HG03097 (cell line): ENCODE results near the gene CRLF1.
"Not testable (repeated sequence)": the region's sequence is repeated elsewhere in the genome, so short reads cannot be mapped to it uniquely, and the experiment has no call there.

Source experiments
- ATAC-seq: cut with Tn5 transposase; IDR thresholded peaks from one replicate; pipeline ENCODE4 v1.9.1; 2021; ENCODE audit not compliant: unreplicated experiment, low FRiP score

The CRLF1 gene

GRCh38 chr19:18610245-18610555 is 3.6 kb upstream of the CRLF1 start:
- no peak for ATAC-seq

GRCh38 chr19:18609717-18610051 is 3.1 kb upstream of the CRLF1 start:
- no peak for ATAC-seq

GRCh38 chr19:18608805-18609716 is 2.5 kb upstream of the CRLF1 start:
- no peak for ATAC-seq

DNA sequence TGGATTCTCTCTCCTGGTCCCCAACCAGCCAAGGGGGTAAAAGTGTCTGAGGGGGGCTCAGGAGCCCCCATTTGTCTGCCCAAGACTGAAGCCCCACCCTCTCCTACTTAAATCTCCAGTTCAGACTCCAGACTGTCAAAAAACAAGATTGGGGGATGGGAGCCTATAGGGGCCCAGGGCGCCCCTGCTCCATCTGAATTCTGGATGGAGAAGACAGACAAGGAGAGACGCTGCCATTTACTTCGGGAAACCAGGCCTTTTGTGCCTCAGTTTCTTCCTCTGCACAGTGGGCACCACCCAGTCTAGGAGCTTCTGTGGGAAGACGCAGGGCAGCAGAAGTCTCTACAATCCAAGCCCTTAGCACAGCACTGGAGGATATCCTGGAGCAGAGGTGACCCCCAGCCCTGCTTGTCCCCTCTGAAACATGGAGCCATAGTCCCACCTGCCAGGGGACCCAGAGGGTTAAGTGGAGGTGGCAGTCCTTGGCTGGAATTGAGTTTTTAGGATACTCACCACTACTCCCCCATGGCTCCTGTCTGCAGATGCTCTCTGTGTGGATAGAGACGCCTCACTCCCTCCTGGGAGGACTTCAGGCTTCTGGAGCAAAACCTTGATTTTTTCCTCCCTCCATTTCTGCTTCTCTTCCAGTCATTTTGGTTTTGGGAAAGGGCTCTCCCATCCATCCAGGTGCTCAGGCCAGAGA is 1.7 kb upstream of the CRLF1 start:
- ATAC-seq, result no peak

DNA sequence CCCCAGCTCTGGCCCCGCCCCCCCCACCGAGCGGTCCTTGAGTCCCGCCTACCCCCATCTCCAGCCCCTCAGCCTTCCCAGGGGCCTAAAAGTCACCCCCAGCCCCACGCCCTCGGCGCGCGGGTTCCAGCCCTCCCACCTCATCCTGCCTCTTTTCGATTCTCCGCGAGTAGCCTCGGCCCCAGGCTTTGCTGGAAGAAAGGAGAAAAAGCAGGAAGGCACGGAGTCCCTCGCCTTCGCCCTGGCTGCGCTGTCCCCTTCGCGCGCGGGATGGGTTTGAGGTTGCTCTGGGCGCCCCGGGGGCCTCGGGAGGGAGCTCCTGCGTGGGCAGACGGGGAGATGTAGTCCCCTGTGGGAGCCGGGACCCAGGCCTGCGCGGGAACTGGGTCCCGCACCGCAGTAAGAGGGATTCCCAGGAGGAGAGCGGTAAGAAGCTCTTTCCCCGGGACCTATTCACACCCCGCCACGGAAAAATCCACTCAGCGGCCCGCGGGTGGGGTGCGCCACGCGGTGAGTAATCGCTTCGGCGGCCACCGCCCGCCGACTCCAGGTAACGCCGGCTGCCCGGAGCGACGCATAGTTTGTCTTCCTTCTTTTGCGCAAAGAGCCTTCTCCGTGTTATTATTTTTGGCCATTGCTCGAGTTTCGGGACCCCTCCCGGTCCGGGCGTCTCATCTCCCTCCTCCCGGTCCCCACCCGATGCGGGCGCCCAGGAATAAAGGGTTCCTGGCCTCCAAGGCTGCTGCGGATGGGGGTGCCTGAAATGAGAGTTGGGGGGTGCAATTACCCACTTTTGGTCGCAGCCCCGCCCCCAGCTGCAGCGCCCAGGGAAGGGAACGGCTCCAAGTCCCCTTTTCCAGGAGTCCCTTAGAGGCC is 865 bp upstream of the CRLF1 start:
- no peak for ATAC-seq

DNA sequence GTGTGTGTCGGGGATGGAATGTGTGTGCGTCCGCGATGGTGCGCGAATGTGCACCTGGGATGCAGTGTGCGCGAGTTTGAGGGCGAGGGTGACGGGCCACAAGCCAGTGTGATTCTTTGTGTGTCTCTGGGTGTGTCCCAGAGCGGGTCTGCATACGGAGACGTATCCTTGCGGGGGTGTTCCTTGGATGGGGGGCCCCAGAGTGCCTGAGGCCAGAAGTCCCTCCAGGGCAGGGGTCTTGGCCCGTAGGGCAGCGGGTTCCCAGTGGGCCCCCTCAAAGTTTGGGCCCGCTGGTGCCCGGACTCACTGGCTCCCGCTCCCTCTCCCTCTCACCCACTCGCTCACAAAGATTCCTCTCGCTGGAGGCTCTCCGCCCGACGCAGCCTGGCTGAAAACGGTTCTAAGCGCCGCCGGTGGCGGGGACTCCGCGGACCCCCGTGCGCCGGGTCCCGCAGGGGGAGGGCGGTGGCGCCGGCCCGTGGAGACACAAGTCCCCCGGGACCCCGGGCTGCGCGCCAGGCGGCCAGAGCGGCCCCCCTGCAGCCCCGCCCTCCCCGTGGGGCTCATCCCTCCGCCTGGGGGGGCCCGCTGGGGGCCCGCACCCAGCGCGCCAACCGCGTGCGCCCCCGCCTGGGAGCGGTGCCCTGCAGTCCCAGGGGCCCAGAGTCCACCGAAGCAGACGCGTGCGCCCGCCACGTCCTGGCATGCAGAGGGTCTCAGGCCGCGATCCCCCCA is 886 bp downstream of the CRLF1 start:
- ATAC-seq, result no peak

DNA sequence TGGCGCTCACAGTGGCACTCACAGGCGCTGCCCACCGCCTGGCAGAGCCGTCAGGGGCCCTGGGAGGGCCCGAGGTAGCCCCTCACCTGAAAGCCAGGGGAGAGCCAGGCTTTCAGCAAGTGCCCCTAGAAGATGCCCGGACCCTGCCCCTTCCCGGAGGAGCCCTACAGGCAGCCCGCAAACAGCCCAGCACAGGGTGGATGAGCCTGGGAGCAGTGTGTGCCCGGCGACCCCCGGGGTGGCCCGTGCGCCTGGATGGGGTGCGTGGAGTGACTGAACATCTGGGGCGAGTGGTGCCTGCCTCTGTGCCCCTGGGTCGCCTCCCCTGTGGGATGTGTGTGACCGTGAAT is 1.4 kb downstream of the CRLF1 start:
- ATAC-seq, result no peak

DNA sequence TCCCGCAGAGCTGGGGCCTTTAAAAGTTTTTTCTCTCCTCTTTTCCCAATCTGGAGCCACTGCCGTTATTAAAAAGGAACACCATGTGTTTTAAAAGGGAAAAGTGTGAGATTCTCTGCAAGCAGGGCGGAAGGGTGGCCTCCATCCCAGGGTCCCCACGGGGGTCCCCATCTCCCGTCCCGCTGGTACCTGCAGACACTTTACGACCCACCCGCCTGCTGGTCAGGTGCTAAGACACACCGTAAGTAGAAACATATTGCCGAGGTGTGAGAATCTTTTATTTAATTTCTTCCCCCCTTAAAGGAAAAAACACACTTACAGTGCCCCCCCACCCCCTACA is 1.8 kb downstream of the CRLF1 start:
- ATAC-seq, result no peak

DNA sequence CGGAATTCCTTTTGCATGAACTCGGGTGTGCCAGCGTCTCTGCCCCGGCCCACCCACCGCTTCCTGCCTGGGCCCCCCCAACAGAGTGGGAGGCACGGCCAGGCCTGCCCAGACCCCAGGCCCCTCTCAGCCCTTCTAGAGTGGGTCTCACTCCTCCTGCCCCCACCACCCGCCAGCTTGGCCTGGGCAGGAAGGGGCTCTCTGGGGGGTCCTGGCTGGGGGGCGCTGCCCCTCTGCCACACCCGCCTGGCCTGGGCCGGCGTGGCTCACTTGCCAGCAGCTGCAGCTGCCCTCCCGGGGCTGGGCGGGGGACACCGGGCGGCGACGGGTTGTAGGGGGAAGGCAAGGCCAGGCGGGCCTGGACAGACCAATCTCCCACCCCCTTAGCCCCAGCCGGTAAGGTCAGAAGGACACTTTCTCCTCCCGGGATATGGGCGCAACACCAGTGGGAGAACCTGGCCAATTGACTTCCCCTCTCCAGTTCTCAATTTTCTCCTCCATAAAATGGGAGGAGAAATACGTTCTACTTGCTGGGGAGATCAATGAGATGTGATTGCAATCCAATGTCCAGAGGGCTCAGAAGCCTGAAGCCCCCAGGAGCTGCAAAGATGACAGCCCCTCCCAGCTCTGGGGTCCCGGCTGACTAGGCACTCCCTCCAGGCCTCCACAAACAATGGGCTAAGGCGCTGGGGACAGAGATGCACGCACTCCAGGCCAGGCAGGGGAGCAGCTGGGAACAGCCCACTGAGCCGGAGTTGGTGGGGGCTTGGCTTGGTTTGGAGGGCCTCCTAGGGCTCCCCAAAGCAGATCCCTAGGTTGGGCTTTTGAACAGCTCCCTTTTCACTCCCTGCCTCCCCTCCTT is 2.4 kb downstream of the CRLF1 start:
- ATAC-seq, result no peak

DNA sequence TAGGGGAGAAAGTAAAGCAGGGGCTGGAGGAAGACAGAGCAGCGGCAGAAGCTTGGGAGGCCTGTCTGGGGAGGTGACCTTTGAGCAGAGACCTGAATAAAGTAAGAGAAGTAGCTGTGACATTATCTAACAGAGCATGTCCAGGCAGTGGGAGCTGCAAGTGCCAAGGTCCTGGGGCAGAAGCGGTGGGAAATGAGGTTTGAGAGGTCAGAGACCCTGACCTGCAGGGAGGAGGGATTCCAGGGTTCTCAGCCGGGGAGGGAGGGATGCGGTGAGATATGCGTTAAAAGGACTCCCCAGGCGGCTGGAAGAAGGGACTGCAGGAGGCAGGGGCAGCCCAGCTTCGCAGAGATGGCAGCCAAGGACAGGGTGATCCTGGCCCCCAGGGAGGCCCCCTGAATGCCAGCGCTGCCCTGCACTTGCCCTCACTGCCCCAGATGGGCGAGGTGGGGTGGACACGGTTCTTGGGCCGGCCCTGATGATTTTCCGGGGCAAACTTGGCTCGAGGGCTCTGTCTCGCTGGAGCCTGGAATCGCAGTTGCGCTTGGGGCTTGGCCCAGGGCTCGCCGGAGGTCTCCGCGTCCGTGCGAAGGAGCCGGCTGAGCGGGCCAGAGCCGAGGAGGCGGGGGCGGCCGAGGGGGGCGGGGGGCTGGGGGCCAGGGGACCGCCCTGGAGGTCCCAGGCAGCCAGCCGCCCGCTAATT is 3.2 kb downstream of the CRLF1 start:
- ATAC-seq, result no peak

DNA sequence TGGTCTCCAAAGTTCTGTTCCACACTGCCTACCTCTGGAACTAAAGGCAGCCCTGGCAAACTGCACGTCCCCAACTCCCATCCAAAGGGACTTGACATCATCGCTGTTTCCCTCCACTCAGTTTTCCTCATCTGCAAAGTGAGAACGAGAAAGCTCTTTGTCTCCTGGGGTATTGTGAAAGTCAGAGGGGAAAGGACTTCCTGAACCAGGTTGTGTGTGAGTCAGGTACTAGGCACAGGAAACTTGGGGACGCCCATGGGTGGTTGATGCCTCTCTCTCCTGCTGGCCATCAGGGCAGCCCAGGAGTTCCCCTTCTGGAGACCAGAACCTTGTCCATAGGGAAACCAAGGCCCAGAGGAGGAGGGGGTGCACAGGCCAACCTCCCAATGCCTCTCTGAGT is 4.7 kb downstream of the CRLF1 start:
- no peak for ATAC-seq

DNA sequence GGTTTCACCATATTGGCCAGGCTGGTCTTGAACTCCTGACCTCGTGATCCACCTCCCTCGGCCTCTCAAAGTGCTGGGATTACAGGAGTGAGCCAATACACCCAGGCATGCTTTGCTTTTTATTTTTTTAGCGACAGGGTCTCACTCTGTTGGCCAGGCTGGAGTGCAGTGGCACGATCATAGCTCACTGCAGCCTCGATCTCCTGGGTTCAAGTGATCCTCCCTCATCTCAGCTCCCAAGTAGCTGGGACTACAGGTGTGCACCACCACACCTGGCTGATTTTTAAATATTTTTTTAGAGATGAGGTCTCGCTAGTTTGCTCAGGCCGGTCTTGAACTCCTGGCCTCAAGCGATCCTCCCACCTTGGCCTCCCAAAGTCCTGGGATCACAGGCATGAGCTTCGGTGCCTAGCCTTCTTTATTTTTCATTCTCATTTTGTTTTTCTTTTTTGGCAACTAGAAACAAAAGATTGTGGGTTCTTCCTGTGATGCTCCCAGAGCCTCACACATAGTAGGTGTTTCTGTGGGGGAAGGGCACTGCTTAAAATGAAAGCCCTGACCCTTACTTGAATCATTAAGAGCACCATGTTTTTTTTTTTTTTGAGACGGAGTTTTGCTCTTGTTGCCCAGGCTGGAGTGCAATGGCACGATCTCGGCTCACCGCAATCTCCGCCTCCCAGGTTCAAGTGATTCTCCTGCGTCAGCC is 5.8 kb downstream of the CRLF1 start:
- not testable (repeated sequence) for ATAC-seq

GRCh38 chr19:18599485-18599884 is 7.1 kb downstream of the CRLF1 start:
- ATAC-seq, result no peak

GRCh38 chr19:18597809-18598660 is 8.6 kb downstream of the CRLF1 start:
- no peak for ATAC-seq

DNA sequence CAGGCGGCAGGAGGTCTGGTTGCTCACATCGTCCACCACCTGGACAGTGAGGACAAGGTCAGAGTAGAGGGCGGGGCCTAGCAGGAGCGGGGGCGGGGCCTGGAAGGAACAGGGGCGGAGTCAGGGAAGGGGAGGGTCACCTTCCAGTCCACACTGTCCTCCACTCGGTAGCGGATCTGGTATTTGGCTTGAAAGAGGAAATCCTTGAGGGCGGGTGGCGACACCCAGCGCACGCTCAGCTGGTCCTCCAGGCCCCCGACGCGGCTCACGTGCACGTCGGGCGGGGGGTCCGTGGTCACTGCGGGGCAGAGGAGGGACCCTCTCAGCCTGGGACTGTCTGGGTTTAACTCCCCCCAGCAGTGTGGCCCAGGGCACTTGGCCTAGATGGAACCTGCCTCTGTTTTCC is 9.8 kb downstream of the CRLF1 start:
- no peak for ATAC-seq

DNA sequence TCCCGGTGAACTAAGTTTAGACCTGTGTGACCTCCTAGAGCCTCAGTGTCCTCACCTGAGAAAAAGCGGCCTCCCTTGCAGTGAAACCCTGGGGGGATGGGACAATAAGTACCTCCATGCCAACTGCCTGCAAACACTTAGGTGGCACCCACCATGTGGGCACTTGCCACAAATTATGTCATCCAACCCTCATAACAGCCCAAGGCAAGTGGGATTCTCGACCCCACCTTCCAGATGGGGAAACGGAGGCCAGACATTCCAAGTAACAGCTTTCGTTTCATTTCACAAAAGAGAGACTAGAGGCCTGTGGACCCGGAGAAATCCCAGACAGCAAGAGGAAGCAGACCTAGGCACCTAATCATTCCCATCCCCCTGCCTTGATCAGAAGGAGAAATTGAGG is 11.1 kb downstream of the CRLF1 start:
- no peak for ATAC-seq

- no peak for ATAC-seq
Measured at GRCh38 chr19:18594824-18595373, 11.7 kb downstream of the CRLF1 start.
